Muscle layer of colon (tissue), 2 donors: ENCODE results near the gene IVD.

Source experiments
- H3K27ac ChIP-seq: one replicate; pipeline ENCODE4 v1.7.0; 2013; ENCODE audit warnings: low read depth, mild to moderate bottlenecking, low read length, moderate library complexity
- H3K27me3 ChIP-seq, 2 donors: one replicate each; pipeline ENCODE4 v1.7.0; 2013; ENCODE audit warnings: low read length in 2 of 2, mild to moderate bottlenecking in 2 of 2; ENCODE audit not compliant: insufficient read depth in 2 of 2, control insufficient read depth in 1 of 2
- H3K36me3 ChIP-seq: one replicate; pipeline ENCODE4 v1.7.0; 2013; ENCODE audit warnings: mild to moderate bottlenecking, low read length; ENCODE audit not compliant: insufficient read depth
- H3K4me1 ChIP-seq: one replicate; pipeline ENCODE4 v1.7.0; 2013; ENCODE audit warnings: mild to moderate bottlenecking, low read length; ENCODE audit not compliant: insufficient read depth
- H3K4me3 ChIP-seq, 2 donors: one replicate each; pipeline ENCODE4 v1.7.0; 2013; ENCODE audit warnings: low read length in 2 of 2, low read depth in 1 of 2, mild to moderate bottlenecking in 1 of 2, moderate library complexity in 1 of 2
- H3K9ac ChIP-seq: one replicate; pipeline ENCODE4 v1.7.0; 2013; ENCODE audit warnings: low read length
- H3K9me3 ChIP-seq: one replicate; pipeline ENCODE4 v1.7.0; 2013; ENCODE audit warnings: mild to moderate bottlenecking, low read length
- donor health status: abdominal sarcoma.
- donor health status: Adenocarcinoma of cecum.

Gene IVD

DNA sequence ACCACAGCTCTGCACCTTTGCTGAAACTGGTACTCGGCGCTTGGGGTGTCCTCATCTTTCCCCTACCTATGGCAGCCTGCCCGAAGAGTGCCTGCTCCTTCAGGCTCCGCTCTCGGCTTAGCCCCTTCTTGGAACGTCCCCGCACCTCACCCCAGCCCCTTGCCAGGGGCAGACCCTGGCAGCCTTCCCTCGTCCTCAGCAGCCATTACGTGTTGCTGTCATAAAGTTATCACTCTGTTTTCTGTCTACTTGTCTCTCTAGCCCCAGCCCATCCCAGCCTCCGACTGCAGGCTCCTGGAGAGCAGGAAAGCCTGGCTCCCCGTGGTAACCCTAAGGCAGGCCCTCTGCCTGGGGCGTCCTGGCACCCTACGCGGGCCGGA, 30.1 kb downstream of the IVD start:
- H3K9me3 ChIP-seq = no peaks in the 10 kb centered on the region
- H3K4me1 ChIP-seq = peaks cover 26% of the 10 kb centered on the region
- H3K27me3 ChIP-seq = peaks cover 15 to 44% of the 10 kb centered on the region in 2 donors
- peak overlapping the region; percentile 31 to 44 for H3K4me3 ChIP-seq
- H3K27ac ChIP-seq = no peak overlapping the region
- H3K9ac ChIP-seq = no peak overlapping the region
- no peaks in the 10 kb centered on the region for H3K36me3 ChIP-seq

DNA sequence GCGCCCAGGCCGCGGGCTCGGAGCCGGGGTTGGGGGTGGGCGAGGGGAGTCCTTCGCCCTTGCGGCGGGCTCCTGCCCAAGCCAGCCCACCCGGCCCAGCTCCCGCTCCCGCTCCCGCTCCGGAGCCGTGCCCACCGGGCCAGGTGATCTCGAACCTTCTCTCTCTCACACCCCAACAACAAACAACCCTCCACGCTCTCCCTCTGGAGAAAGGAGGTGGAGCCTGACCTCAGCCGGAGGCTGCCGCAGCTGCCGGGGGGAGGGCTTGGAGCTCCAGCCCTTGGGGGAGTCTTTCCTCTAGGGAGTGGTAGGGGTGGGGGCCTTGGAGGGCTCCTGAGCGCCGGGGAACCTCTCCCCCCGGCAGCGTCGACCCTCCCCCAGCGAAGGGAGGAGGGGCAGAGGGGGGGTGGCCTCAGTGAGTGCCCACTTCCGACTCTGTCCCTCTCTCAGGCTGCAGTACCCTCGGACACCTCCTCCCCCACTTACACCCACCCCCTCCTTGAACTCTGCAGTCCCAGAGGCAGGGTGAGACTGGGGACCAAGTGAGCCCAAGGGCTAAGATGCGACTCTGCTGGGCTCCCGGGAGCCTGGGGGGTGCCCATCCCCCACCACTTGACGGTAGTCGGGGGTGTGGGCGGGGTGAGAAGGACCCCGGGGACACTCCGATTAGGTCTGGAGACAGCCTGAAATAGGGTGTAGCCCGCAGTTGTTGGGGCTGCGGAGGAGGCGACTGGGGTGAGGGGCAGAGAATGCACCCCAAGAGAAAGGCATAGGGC, 30.7 kb downstream of the IVD start:
- no peak overlapping the region for H3K9ac ChIP-seq
- H3K27me3 ChIP-seq = peaks cover 15 to 44% of the 10 kb centered on the region in 2 donors
- no peak overlapping the region for H3K27ac ChIP-seq
- H3K9me3 ChIP-seq = no peaks in the 10 kb centered on the region
- peak overlapping the region; percentile 31 to 44 for H3K4me3 ChIP-seq
- peaks cover 26% of the 10 kb centered on the region for H3K4me1 ChIP-seq
- H3K36me3 ChIP-seq = no peaks in the 10 kb centered on the region

DNA sequence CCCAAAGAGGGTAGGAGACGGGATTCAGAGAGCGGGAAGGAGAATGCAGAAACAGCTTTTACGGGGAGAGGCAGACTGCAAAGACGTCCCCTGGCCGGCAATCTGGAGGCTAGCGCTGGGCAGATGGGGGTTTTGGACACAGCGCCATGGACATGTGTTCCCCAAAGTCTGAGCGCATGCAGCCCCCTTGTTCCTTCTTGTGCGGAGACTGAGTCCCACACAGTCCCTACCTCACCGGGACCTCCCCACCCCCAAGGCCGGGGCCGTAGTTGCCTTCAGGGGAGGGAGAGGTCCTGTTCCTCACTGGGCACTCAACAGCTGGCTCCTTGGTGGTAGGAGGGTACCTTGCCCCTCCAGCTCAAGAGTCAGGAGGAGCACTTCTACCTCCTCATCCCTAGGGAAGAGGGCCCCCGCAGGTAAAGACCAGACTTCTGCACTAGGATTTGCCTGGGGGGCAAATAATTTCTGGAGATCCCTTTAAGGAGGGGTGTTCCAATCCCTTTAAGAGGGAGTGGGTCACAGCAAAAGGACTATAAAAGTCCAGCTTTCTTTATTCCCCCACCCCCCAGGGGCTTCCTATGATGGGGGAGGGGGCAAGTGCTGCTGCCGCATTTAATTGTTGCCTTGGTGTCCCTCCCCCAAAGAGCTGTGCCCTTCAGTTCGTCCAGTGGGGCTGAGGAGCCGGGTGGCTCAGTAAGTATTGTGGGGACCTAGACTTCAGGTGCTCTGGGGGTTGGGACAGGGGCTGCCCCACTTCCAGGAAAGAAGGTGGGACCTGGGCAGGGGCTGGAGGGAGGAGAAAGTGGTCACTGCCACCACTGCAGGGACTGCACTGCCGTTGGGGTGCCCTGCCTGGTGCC, 31.5 kb downstream of the IVD start:
- H3K4me1 ChIP-seq = peaks cover 26% of the 10 kb centered on the region
- H3K9ac ChIP-seq = no peak overlapping the region
- no peak overlapping the region for H3K27ac ChIP-seq
- no peaks in the 10 kb centered on the region for H3K9me3 ChIP-seq
- H3K36me3 ChIP-seq = no peaks in the 10 kb centered on the region
- peaks cover 15 to 44% of the 10 kb centered on the region in 2 donors for H3K27me3 ChIP-seq
- peak overlapping the region; percentile 31 to 44 for H3K4me3 ChIP-seq

DNA sequence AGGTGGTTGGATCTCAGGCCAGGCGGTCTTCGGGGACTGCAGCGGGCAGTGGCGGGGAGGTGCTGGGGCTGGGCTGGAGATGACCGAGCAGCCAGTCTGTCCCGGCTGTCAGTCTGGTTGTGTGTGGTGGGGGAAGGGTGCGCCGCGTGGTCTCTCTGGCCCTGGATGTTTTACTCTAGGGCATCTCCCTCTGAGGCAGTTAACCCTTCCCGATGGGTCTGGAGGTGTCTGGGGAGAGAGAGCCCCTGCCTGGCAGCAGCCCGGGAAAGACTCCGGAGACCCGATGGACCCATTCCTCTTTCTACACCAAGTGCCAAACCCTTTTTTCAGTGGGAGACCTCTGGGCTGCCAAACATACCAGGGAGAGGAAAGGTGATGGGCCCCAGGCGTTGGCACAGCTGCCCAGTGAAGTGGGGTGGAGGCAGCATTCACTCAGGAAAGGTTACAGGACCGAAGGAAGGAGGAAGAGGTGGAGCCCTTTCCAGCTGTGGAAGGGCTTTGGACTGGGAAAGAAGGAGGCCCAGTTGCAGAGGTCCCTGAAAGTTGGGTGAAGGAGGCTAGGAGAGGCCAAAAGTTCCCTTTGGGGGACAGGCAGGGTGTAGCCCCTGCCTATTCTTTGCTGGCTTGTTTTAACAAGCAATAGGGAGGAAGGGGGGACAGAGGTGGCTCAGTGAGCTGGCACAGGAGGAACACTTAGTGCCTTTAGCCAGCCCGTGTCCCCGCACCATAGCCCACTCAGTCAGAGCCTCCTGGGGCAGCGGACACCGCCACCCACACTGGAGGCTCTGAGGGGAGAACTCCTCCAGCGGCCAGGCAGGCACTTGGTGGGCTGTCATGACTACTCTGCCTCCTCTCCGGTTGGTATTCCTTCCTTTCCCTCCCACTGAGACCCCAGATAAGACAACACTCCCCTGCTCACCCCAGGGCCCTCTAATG, 32.4 kb downstream of the IVD start:
- H3K27me3 ChIP-seq = peaks cover 15 to 44% of the 10 kb centered on the region in 2 donors
- no peaks in the 10 kb centered on the region for H3K9me3 ChIP-seq
- no peak overlapping the region for H3K4me3 ChIP-seq
- H3K9ac ChIP-seq = no peak overlapping the region
- no peaks in the 10 kb centered on the region for H3K36me3 ChIP-seq
- H3K4me1 ChIP-seq = peaks cover 35% of the 10 kb centered on the region
- no peak overlapping the region for H3K27ac ChIP-seq

DNA sequence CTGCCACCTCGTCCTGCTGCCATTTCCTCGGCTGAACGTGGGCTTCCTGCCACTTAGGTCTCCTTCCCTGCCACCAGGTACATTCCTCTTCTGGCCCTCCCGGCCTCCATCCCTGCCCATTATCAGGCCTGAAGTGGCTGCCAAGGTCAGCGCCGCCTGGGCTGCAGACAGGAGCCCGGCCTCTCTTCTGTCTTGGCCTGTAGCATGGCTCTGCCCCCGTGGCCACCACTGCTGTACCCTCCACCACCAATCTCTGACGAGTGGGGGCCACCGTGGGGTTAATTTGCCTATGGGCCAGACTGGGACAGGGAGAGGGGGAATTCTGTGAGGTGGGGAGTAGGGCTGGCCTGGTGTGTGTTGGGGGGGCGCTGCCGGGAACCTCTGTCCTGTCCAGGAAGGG, 33.1 kb downstream of the IVD start:
- no peaks in the 10 kb centered on the region for H3K36me3 ChIP-seq
- H3K4me3 ChIP-seq = no peak overlapping the region
- peaks cover 15 to 44% of the 10 kb centered on the region in 2 donors for H3K27me3 ChIP-seq
- H3K9me3 ChIP-seq = no peaks in the 10 kb centered on the region
- H3K27ac ChIP-seq = no peak overlapping the region
- no peak overlapping the region for H3K9ac ChIP-seq
- peaks cover 38% of the 10 kb centered on the region for H3K4me1 ChIP-seq

DNA sequence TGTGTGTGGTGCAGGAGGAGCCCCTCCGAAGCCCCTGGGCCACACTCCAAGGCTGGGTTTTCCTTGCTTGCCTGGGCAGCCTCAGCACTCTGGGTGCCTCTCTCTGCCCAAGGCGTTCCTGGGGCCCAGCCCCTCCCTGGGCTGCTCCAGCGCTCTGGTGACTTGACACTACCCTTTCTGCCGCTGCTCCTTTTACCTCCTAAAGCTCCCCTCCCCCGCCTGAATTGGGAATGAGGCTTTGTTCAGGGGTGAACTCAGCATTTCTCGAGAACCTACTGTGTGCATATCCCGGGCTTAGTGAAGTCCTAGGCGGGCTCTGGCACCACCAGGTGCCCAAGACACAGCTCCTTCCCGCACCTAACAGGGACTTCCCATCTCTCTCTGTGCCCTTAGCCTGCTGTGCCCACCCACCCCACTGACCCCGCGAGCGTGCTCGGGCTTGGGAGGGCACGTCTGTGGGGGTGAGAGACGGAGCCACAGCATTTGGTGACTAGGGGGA, 33.9 kb downstream of the IVD start:
- no peaks in the 10 kb centered on the region for H3K9me3 ChIP-seq
- H3K27ac ChIP-seq = no peak overlapping the region
- peaks cover 38% of the 10 kb centered on the region for H3K4me1 ChIP-seq
- H3K27me3 ChIP-seq = peaks cover 15 to 44% of the 10 kb centered on the region in 2 donors
- H3K9ac ChIP-seq = peak overlapping the region; percentile 33
- H3K4me3 ChIP-seq = peak overlapping the region; percentile 73 to 78
- H3K36me3 ChIP-seq = no peaks in the 10 kb centered on the region

DNA sequence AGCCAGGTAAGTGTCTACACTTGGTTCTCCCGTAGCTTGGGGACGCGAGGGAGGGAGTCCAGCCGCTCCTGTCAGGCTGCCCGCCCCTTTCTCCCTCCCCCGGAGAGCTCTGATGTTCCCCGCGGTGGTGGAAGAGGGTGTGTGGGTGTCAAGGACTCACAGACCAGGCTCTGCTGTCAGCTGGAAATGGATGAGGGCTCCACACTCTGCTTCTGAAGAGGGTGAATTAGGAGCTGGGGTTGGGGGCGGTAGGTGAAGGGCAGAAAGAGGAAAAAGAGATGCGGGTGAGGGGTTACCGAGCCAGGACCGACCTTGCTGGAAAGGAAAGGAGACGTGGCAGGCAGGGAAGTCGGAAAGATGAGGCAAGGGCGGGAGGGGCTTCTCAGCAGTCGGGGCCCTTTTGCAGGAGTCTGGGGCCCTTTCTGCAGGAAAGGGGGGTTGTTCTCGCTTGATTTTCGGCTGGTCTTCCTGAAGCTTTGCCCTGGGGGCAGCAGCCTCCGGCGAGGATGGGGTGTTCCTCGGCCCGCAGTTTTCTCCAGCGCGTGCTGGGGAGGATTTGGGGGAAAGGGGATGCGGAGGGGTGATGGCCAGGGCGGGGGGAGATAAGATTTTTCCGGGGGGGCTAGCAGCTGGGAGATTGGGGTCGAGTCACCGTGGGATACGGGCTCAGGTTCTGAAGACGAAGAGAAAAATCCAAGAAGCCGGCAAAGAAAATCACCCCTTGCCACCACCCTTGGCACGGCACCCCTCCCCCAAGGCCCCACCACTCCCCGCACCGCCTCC, 34.6 kb downstream of the IVD start:
- Histone ChIP-seq H3K9me3 (no peaks in the 10 kb centered on the region), H3K36me3 (no peaks in the 10 kb centered on the region), H3K27me3 (peaks cover 15 to 43% of the 10 kb centered on the region in 2 donors), H3K27ac (peak overlapping the region; percentile 45), H3K9ac (peak overlapping the region; percentile 33), H3K4me1 (peaks cover 43% of the 10 kb centered on the region), H3K4me3 (peak overlapping the region; percentile 73 to 78)

DNA sequence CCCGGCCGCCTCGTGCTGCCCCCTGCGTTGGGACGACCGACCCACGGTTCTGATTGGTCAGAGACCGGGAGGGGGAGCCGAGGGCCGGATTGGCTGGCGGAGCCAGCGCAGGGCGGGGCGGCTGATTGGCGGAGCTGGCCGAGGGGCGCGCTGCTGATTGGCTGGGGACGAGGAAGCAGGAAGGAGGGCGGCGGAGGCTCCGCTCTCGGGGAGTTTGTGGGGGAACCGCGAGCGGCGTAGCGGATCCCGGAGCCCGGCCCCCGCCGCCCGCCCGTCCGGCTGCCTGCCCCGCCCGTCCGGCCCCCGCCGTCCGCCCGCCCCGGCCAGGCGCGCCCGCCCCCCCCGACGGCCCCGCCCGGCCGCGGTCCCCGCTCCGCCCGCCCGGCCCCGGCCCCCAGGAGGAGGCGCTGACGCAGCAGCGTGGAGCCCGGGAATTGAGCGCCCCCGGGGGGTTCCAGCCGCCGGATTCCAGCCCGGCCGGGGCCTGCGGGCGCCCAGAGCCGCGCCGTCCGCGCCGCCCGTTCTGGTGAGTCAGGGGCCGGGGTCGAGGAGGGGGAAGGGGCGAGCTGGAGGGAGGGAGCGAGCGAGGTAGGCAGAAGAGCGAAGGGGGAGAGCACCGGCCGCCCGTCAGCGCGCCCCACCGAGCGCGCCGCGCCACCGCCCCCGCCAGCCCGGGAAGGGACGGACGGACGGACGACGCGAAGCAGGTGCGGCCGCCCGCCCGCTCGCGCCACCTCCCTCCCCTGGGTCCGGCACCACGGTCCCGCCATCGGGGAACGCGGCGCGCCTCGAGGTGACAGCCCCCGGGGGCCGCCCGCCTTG, 35.4 kb downstream of the IVD start, which contains the start of gene BAHD1:
TSS of gene BAHD1 (plus strand) at position 211 of the 822 bp plus-strand sequence. CDS start 17,512 bp downstream, outside the sequence.
- H3K27ac ChIP-seq = peak within 1 kb of the TSS; percentile 45
- peaks cover 15 to 35% of the 10 kb centered on the region in 2 donors for H3K27me3 ChIP-seq
- H3K4me1 ChIP-seq = peaks cover 45% of the 10 kb centered on the region
- H3K36me3 ChIP-seq = no peaks in the 10 kb centered on the region
- H3K9ac ChIP-seq = peak within 1 kb of the TSS; percentile 33
- no peaks in the 10 kb centered on the region for H3K9me3 ChIP-seq
- H3K4me3 ChIP-seq = peak within 1 kb of the TSS; percentile 73 to 78

DNA sequence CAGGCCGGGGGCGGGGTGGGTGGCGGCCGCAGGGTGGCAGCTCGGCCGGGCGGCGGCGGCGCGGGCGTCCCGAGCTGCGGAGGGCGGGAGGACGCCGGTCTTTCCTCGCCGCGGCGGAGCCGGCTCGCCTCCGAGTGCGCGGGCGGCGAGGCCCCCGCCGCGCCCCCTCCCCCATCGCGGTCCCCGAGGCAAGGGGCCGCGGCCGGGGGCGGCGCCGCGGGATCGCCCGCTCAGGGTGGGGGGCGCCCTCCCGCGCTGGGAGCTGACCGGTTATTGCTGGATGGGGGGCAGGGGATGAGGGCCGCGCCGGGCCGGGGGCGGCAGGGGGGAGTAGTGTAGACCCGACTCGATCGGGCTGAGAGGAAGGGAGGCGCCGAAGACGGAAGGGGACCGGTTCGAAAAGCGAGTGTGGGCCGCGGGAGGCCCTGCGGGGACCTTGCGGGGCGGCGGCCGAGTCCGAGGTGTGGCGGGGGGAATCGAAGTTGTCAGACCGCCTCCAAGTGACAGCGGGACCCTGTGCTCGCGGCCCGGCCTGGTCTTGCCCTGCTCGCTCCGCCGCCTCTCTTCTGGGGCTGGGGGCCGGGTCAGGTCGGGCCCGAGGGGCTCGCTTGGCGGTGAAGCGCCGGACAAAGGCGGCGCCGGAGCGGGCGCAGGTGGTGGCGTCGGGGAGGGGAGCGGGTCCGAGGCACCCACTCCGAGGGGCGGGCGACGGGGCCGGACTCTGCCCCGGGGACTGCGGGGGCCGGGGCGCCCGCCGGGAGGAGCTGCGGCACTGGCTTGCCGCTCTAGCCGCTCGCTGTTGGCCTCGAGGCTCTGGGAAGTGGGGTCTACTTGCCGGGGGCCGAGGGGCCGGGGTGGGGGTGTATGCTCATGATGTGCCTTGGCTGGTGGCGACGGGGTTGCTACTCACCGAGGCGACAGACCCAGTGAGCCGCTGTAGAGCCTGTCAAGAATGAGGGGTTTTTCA, 36.3 kb downstream of the IVD start:
- Histone ChIP-seq H3K4me3 (peak overlapping the region; percentile 52 to 72), H3K4me1 (peaks cover 42% of the 10 kb centered on the region), H3K9me3 (no peaks in the 10 kb centered on the region), H3K9ac (no peak overlapping the region), H3K27ac (peak overlapping the region; percentile 30), H3K27me3 (peaks cover 10 to 26% of the 10 kb centered on the region in 2 donors), H3K36me3 (no peaks in the 10 kb centered on the region)
